Endodermal cell (in vitro differentiated cells): ENCODE data around the gene WNT7B. TPM values are rescaled to one million over a fixed set of nuclear protein-coding genes. Genes with fewer than 3 reads are reported as not detected.

Experiments used
- DNase-seq: peaks from one replicate; pipeline ENCODE4 v3.0.0-alpha.2; 2017
- H3K27ac ChIP-seq: 2 replicates; pipeline ENCODE4 v1.5.1; 2013; ENCODE audit warnings: mild to moderate bottlenecking, low read depth, low read length, moderate library complexity
- H3K27me3 ChIP-seq: 2 replicates; pipeline ENCODE4 v1.6.1; 2013; ENCODE audit warnings: mild to moderate bottlenecking, low read length, moderate library complexity; ENCODE audit not compliant: insufficient read depth, control insufficient read depth, poor library complexity, severe bottlenecking
- H3K36me3 ChIP-seq: 2 replicates; pipeline ENCODE4 v1.7.0; 2013; ENCODE audit warnings: mild to moderate bottlenecking, low read length, moderate library complexity; ENCODE audit not compliant: control insufficient read depth, insufficient read depth
- H3K4me1 ChIP-seq: one replicate; pipeline ENCODE4 v1.7.0; 2013; ENCODE audit warnings: low read length; ENCODE audit not compliant: control insufficient read depth, insufficient read depth
- H3K4me3 ChIP-seq: 2 replicates; pipeline ENCODE4 v1.5.1; 2013; ENCODE audit warnings: mild to moderate bottlenecking, low read length, moderate library complexity
- H3K9ac ChIP-seq: 2 replicates; pipeline ENCODE4 v1.6.1; 2013; ENCODE audit warnings: mild to moderate bottlenecking, low read length, moderate library complexity; ENCODE audit not compliant: poor library complexity, severe bottlenecking; ENCODE audit errors: extremely low read depth
- H3K9me3 ChIP-seq: 2 replicates; pipeline ENCODE4 v1.6.1; 2013; ENCODE audit warnings: mild to moderate bottlenecking, low read length, moderate library complexity; ENCODE audit not compliant: control insufficient read depth
- H3K27ac Mint-ChIP-seq: 2 replicates; pipeline ENCODE4 v1.8.0; 2020; ENCODE audit warnings: mixed read lengths
- H3K27me3 Mint-ChIP-seq: 2 replicates; pipeline ENCODE4 v1.8.0; 2021; ENCODE audit warnings: mild to moderate bottlenecking, mixed read lengths; ENCODE audit not compliant: insufficient read depth
- H3K36me3 Mint-ChIP-seq: 2 replicates; pipeline ENCODE4 v1.8.0; 2020; ENCODE audit warnings: low read depth, mixed read lengths
- H3K4me1 Mint-ChIP-seq: 2 replicates; pipeline ENCODE4 v1.8.0; 2020; ENCODE audit warnings: mixed read lengths
- H3K4me3 Mint-ChIP-seq: 2 replicates; pipeline ENCODE4 v1.8.0; 2020; ENCODE audit warnings: mild to moderate bottlenecking, moderate library complexity, mixed read lengths
- H3K9me3 Mint-ChIP-seq: 2 replicates; pipeline ENCODE4 v1.8.0; 2020; ENCODE audit warnings: mild to moderate bottlenecking, mixed read lengths
- WGBS, 2 experiments: methylation state at CpG; one replicate each; pipeline versions ENCODE4 v1.1.5 to v1.1.7; 2013; ENCODE audit warnings: missing lambda C conversion rate in 2 of 2, mixed read lengths in 1 of 2; ENCODE audit not compliant: insufficient coverage in 1 of 2, insufficient read length in 1 of 2; 5-methylcytosine and 5-hydroxymethylcytosine counted together
- total RNA-seq, 2 donors: library from RNA; stranded (reverse); fragmentation: NEBNext Ultra II Directional in 1 of 2; extraction: Animal tissue kit (Norgen Biotek cat#: 25700) in 1 of 2; gene quantifications; 2 replicates in 1 of 2; 3 replicates in 1 of 2; pipeline ENCODE4 v1.2.1, GENCODE V29; 2021
- TF ChIP-seq, protein P1 (sequence below): fragments of 200-600 bp; sonication (generic); conservative IDR thresholded peaks from 2 replicates; pipeline ENCODE4 v1.5.0; 2021; ENCODE audit warnings: antibody characterized with exemption, mild to moderate bottlenecking

WNT7B gene
- total RNA-seq, 2 donors from 2014 or later: not detected

- no peaks in the 10 kb centered on the region for H3K9me3 Mint-ChIP-seq
- Histone ChIP-seq H3K27ac (no peak overlapping the region), H3K9ac (no peak overlapping the region), H3K4me3 (no peak overlapping the region), H3K27me3 (peaks cover 63% of the 10 kb centered on the region), H3K4me1 (no peaks in the 10 kb centered on the region), H3K36me3 (no peaks in the 10 kb centered on the region), H3K9me3 (no peaks in the 10 kb centered on the region)
- peaks cover 9% of the 10 kb centered on the region for H3K4me1 Mint-ChIP-seq
- 5 to 6% methylated on average over 11 to 26 of the region's 26 CpGs for WGBS, 2 experiments
- H3K4me3 Mint-ChIP-seq: no peak overlapping the region
- H3K27ac Mint-ChIP-seq: no peak overlapping the region
- no peaks in the 10 kb centered on the region for H3K36me3 Mint-ChIP-seq
- TF ChIP-seq, protein P1, sequence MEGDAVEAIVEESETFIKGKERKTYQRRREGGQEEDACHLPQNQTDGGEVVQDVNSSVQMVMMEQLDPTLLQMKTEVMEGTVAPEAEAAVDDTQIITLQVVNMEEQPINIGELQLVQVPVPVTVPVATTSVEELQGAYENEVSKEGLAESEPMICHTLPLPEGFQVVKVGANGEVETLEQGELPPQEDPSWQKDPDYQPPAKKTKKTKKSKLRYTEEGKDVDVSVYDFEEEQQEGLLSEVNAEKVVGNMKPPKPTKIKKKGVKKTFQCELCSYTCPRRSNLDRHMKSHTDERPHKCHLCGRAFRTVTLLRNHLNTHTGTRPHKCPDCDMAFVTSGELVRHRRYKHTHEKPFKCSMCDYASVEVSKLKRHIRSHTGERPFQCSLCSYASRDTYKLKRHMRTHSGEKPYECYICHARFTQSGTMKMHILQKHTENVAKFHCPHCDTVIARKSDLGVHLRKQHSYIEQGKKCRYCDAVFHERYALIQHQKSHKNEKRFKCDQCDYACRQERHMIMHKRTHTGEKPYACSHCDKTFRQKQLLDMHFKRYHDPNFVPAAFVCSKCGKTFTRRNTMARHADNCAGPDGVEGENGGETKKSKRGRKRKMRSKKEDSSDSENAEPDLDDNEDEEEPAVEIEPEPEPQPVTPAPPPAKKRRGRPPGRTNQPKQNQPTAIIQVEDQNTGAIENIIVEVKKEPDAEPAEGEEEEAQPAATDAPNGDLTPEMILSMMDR: no peak
- peaks cover 49% of the 10 kb centered on the region for H3K27me3 Mint-ChIP-seq
- no peak for DNase-seq
These were observed 1.3 kb upstream of the WNT7B start for GRCh38 chr22:45978275-45978713.

- Mint-ChIP-seq H3K4me1 (peaks cover 9% of the 10 kb centered on the region), H3K9me3 (peaks cover 1% of the 10 kb centered on the region), H3K4me3 (no peak overlapping the region), H3K36me3 (no peaks in the 10 kb centered on the region), H3K27ac (no peak overlapping the region), H3K27me3 (peaks cover 54% of the 10 kb centered on the region)
- Histone ChIP-seq H3K4me1 (no peaks in the 10 kb centered on the region), H3K27ac (no peak overlapping the region), H3K9me3 (no peaks in the 10 kb centered on the region), H3K4me3 (no peak overlapping the region), H3K36me3 (no peaks in the 10 kb centered on the region), H3K9ac (no peak overlapping the region), H3K27me3 (peaks cover 69% of the 10 kb centered on the region)
- TF ChIP-seq, protein P1: no peak
- WGBS, 2 experiments: 10 to 11% methylated on average over 25 to 29 of the region's 29 CpGs
- DNase-seq: peak; percentile 80
These were observed 751 bp upstream of the WNT7B start for GRCh38 chr22:45977551-45978274.

GRCh38 chr22:45976254-45977002, 534 bp downstream of the WNT7B start:
- Mint-ChIP-seq H3K4me3 (no peak overlapping the region), H3K27ac (no peak overlapping the region), H3K4me1 (peaks cover 9% of the 10 kb centered on the region), H3K27me3 (peaks cover 59% of the 10 kb centered on the region), H3K9me3 (peaks cover 1% of the 10 kb centered on the region), H3K36me3 (no peaks in the 10 kb centered on the region)
- DNase-seq: no peak
- Histone ChIP-seq H3K4me3 (no peak overlapping the region), H3K9me3 (no peaks in the 10 kb centered on the region), H3K27ac (no peak overlapping the region), H3K36me3 (no peaks in the 10 kb centered on the region), H3K27me3 (peaks cover 75% of the 10 kb centered on the region), H3K4me1 (no peaks in the 10 kb centered on the region), H3K9ac (no peak overlapping the region)
- 1 to 2% methylated on average over 37 to 94 of the region's 94 CpGs for WGBS, 2 experiments
- TF ChIP-seq, protein P1: no peak
